Superior temporal gyrus (tissue), 1 donor: ENCODE measurements around the gene HCN3.
"Not testable (repeated sequence)": the region's sequence is repeated elsewhere in the genome, so short reads cannot be mapped to it uniquely, and the experiment has no call there.

ENCODE experiments used
- DNase-seq: peaks from one replicate; pipeline ENCODE4 v3.0.0-alpha.2; 2016; ENCODE audit errors: extremely low spot score

HCN3 gene

GRCh38 chr1:155309423-155310021 is 32.3 kb downstream of the HCN3 start:
- no peak for DNase-seq

- no peak for DNase-seq
These were observed 36.0 kb downstream of the HCN3 start for GRCh38 chr1:155313261-155313660.

DNA sequence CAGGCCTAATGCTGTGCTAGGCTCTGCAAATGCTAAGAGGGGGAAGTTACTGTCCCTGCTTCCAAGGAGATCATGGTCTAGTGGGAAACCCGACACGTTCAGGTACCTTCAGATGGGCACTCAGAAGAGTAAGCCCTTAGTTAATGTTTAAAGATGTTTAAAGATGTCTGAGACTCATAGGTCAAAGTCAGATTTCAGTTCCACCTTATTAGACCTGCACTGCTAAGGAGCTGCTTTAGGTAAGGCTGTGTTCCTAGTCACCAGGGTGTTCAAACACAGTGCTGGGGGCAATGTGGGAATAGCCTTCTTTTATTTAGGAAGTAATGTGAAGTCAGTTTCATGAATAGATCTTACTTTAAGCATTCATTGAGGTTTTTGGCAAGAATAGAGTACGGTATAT is 39.7 kb downstream of the HCN3 start:
- no peak for DNase-seq

DNA sequence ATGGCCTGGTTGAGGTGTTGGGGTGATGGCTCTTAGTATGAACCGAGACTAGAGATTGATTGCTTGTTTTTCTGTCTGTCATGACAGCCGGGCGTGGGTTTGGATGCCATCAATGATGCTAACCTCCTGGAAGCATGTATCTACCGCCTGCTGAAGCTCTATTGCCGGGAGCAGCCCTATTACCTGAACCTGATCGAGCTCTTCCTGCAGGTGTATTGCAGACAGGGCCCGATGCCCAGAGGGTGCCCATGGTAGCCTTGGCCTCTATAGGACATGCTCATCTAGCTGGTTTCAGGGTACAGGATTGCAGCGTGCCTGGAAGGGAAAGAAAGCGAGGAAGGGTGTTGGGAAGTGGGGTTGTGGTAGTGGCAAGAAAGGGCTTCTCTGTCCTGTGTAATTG is 40.8 kb downstream of the HCN3 start:
- DNase-seq: no peak

GRCh38 chr1:155319536-155319935 is 42.3 kb downstream of the HCN3 start:
- DNase-seq: no peak

DNA sequence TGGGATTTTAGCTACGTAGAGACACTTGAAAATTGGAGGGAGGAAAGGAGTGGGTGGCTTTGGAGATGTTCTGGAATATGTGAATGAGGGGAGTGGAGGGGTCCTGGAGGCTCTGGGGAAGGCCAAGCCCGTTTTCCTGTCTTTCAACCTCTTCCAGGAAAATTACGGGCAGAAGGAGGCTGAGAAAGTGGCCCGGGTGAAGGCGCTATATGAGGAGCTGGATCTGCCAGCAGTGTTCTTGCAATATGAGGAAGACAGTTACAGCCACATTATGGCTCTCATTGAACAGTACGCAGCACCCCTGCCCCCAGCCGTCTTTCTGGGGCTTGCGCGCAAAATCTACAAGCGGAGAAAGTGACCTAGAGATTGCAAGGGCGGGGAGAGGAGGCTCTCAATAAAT is 43.0 kb downstream of the HCN3 start:
- DNase-seq: no peak

DNA sequence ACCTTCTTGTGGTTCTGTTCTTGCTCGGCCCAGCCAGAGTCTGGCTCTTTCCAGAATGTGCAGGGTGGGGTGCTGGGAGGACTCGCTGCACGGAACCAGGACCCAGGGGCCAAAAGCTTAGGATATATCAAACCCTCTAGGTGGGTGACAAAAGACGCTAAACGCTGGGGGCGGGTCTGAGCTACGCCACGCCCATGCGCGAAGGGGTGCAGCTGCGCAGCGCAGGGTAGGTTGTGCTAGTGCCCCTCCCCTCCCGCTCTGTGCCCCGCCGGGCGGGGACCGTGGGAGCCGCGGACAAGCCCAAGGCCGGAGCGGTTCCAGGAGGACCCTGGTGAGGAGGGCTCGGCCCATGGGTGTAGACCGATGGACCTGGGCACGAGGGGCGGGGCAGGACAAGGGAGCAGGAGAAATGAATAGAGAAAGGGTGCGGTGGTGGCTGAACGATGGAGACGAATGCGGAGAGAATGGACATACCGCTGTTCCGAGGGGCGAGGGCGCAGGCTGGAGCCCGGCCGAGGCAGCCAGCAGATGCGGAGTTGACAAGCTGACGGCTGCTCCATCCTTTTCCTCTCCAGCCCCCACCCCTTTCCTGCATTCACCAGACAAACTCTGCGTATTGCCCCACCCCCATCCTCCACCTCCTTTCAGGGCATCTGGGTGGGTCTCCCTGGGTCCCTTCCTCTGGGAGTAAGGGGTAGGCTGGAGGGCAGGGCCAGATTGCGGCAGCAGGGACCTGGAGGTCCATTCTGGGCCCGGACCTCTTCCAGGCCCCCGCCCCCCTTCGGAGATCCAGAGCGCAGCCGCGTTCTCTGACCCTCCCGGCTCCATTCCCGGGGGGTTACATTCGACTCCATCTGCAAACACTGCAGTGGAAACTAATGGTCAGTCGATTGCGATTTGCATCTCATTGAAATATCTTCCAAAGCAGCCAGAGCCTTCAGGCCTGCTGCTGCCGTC is 43.7 kb downstream of the HCN3 start, which contains the start of gene RUSC1:
Gene RUSC1, plus strand, starts transcription at position 234 of the 957 bp plus-strand sequence. CDS start 880 bp downstream, outside the sequence.
- peak; percentile 84 for DNase-seq

- no peak for DNase-seq
These were observed 44.6 kb downstream of the HCN3 start for GRCh38 chr1:155321639-155322503.

DNA sequence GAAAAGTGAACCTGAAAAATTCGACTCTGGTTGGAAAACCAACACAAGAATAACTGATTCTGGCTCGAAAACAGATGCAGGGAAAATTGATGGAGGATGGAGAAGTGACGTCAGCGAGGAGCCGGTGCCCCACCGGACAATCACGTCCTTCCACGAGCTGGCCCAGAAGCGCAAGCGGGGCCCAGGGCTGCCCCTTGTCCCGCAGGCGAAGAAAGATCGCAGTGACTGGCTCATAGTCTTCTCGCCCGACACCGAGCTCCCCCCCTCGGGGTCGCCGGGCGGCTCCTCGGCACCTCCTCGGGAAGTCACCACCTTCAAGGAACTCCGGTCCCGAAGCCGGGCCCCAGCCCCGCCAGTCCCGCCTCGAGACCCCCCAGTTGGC is 45.3 kb downstream of the HCN3 start:
- DNase-seq: no peak

GRCh38 chr1:155322953-155323728 is 45.9 kb downstream of the HCN3 start:
- DNase-seq: peak; percentile 88

DNA sequence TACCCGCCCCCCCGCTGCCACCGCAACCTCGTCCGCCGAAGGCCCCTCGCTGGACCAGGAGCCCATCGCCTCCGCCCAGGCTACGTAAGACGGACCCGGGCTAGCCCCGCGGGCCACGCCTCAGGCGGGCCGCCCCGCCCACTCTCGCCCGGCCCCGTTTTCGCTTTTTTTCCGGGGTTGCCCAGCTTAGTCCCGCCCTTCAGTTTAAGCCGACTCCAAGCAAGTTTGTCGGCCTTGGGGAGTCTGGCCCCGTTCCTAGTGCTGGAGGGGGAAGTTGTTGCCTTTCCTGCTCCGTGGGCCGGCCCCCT is 46.4 kb downstream of the HCN3 start:
- peak; percentile 38 for DNase-seq

DNA sequence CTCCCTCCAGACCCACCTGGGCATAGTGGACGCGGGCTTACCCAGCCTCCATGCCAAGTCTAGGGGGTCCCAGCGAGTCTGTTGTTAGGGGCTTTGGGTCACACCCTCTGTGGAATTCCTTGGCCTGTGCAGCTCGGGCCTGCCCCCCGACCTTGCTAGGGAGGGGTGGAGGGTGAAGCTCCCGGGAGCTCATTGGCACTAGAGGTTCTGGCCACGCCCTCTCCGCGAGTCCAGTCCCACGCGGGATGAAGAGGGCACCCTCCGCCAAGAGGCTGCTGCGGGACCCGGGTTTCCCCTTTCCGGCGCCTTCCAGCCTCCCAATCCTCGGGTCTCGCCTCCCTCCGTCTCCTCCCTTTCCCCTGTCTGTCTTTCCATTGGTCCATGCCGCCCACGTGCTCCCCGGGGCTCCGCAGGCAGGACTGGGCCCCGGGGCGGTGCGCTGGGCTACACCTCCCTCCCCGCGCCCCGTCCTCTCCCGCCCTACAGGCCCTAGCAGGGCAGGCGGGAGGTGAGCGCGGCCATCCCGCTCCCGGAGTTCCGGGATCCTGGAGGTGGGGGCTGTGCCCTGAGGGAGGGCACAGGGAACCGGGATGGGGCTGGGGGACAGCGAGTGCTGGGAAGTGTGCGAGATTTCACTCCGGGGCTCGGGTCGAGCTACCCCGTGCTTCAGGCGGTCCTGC is 46.9 kb downstream of the HCN3 start:
- DNase-seq: peak; percentile 95

DNA sequence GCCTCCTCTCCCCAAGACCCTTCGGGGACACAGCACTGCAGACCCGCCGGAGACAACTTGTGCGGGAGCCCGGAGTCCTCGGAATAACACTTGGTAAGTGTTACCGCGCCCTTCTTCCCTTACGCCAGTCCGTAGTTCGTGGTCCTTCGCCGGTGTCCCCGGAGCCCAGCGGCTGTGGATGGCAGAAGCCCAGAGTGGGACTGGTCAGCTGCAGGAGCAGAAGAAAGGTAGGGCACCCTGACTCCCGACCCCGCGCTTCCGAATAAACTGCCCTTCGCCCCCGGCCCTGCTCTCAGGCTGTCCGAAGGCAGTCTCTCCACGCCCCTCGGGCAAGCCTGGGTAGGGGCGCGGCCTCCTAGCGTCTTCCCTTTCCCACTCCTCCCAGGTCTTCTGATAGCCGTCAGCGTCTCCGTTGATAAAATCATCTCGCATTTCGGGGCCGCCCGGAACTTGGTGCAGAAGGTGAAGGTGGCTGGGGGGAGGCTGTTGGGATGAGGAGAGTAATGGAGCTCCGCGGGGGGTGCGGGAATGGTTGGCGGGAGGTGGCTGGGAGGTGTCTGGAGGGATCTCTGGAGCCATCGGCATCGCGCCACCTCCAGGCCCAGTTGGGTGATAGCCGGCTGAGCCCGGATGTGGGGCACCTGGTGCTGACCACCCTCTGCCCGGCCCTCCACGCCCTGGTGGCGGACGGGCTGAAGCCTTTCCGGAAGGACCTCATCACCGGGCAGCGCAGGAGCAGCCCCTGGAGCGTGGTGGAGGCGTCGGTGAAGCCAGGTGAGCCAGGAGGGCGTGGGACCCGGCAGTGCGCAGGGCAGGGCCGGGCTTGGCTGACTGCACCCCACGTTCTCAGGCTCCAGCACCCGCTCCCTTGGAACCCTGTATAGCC is 47.7 kb downstream of the HCN3 start:
- DNase-seq: no peak

GRCh38 chr1:155325603-155325893 is 48.3 kb downstream of the HCN3 start:
- DNase-seq: no peak

DNA sequence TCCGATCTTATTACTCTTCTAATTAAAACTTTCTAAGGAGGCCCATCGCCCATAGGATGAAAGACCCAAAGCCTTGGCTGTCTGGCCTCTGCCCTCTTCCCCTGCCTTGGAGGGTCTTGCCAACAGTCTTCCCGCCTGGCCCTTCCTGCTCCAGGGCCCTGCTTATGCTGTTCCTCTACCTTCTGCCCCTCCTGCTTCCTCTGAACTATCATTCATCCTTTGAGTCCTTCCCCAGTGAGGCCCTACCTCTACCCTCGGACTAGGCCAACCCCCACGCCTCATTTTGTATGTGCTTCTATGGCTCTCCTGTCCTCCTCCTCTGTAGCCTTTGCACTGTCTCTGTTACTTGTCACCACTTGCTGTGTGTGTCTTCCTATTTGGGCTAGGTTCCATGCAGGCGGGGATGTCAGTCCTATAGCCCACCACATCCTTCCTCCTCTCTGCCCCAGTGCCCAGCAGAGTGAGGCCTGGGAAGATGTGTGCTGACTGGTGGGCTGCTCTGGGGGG is 48.8 kb downstream of the HCN3 start:
- DNase-seq: no peak

DNA sequence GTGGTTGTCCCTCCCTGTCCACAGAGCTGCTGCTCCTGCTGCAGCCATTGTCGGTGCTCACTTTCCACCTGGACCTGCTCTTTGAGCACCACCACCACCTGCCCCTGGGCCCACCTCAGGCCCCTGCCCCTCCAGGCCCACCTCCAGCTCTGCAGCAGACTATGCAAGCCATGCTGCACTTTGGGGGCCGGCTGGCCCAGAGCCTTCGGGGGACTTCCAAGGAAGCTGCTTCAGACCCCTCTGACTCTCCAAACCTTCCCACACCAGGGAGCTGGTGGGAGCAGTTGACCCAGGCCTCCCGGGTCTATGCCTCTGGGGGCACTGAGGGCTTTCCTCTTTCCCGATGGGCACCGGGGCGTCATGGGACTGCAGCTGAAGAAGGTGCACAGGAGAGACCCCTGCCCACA is 49.4 kb downstream of the HCN3 start:
- DNase-seq: no peak

DNA sequence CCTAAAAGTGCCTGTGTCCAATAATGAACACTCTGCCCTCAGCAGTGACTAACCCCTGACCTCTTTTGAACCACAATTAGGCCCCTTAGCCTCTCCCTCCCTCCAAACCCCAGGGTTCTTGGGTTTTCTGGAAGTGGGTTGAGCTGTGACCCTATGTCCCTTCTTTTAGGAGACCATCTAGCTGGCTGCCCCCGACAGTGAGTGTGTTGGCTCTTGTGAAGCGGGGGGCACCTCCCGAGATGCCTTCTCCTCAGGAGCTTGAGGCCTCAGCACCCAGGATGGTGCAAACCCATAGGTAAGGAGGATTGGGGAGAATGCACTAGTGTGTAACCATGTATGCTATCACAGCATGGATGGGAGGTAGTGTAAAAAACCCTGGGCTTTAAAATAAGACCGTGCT is 50.7 kb downstream of the HCN3 start:
- DNase-seq: no peak

GRCh38 chr1:155328856-155329255 is 51.6 kb downstream of the HCN3 start:
- DNase-seq: not testable (repeated sequence)

GRCh38 chr1:155329980-155330598 is 52.8 kb downstream of the HCN3 start:
- no peak for DNase-seq
